Neural crest cell (in vitro differentiated cells): Measurements from ENCODE around the gene TFF3. TPM values are rescaled to one million over a fixed set of nuclear protein-coding genes. Genes with fewer than 3 reads are reported as not detected.
A peak's percentile ranks its signal among the peaks of the same experiment; 100 is the strongest.

Source experiments
- DNase-seq: peaks from one replicate; pipeline ENCODE4 v3.0.0; 2021; ENCODE audit warnings: low read depth, mixed read lengths, low spot score
- H3K27ac Mint-ChIP-seq: one replicate; pipeline ENCODE4 v1.8.0; 2021; ENCODE audit warnings: mild to moderate bottlenecking, mixed read lengths; ENCODE audit not compliant: unreplicated experiment
- H3K27me3 Mint-ChIP-seq: 2 replicates; pipeline ENCODE4 v1.8.0; 2021; ENCODE audit warnings: low read depth, mild to moderate bottlenecking, mixed read lengths
- H3K36me3 Mint-ChIP-seq: 2 replicates; pipeline ENCODE4 v1.8.0; 2021; ENCODE audit warnings: low read depth, mild to moderate bottlenecking, mixed read lengths
- H3K4me1 Mint-ChIP-seq: 2 replicates; pipeline ENCODE4 v1.8.0; 2021; ENCODE audit warnings: mixed read lengths
- H3K4me3 Mint-ChIP-seq: one replicate; pipeline ENCODE4 v1.8.0; 2021; ENCODE audit warnings: mild to moderate bottlenecking, mixed read lengths
- H3K9me3 Mint-ChIP-seq: 2 replicates; pipeline ENCODE4 v1.8.0; 2021; ENCODE audit warnings: mixed read lengths
- CTCF ChIP-seq: fragments of 200-600 bp; sonication (generic); conservative IDR thresholded peaks from 2 replicates; pipeline ENCODE4 v1.5.0; 2021; ENCODE audit warnings: antibody characterized with exemption, mild to moderate bottlenecking
- total RNA-seq: library from RNA; stranded (reverse); gene quantifications from 2 replicates; pipeline ENCODE4 v1.2.1, GENCODE V29; 2021

Gene TFF3
- total RNA-seq, 1 donor from 2014 or later: not detected

- Mint-ChIP-seq H3K4me3 (no peak overlapping the region), H3K9me3 (peaks cover 4% of the 10 kb centered on the region), H3K4me1 (peaks cover 22% of the 10 kb centered on the region), H3K36me3 (no peaks in the 10 kb centered on the region), H3K27me3 (no peaks in the 10 kb centered on the region), H3K27ac (no peak overlapping the region)
- DNase-seq: no peak
- no peak for TF ChIP-seq CTCF
Measured at GRCh38 chr21:42341776-42342542, 26.8 kb upstream of the TFF3 start.

GRCh38 chr21:42340187-42341050 is 25.2 kb upstream of the TFF3 start:
- DNase-seq: no peak
- H3K4me3 Mint-ChIP-seq: no peak overlapping the region
- no peak overlapping the region for H3K27ac Mint-ChIP-seq
- H3K9me3 Mint-ChIP-seq: peaks cover 4% of the 10 kb centered on the region
- TF ChIP-seq CTCF: no peak
- no peaks in the 10 kb centered on the region for H3K27me3 Mint-ChIP-seq
- peaks cover 30% of the 10 kb centered on the region for H3K4me1 Mint-ChIP-seq
- H3K36me3 Mint-ChIP-seq: no peaks in the 10 kb centered on the region

- H3K36me3 Mint-ChIP-seq: no peaks in the 10 kb centered on the region
- no peak for DNase-seq
- H3K9me3 Mint-ChIP-seq: peaks cover 4% of the 10 kb centered on the region
- no peak overlapping the region for H3K27ac Mint-ChIP-seq
- no peaks in the 10 kb centered on the region for H3K27me3 Mint-ChIP-seq
- H3K4me1 Mint-ChIP-seq: peaks cover 17% of the 10 kb centered on the region
- no peak overlapping the region for H3K4me3 Mint-ChIP-seq
- no peak for TF ChIP-seq CTCF
Measured at GRCh38 chr21:42338729-42339715, 23.8 kb upstream of the TFF3 start.

- peaks cover 4% of the 10 kb centered on the region for H3K9me3 Mint-ChIP-seq
- H3K27ac Mint-ChIP-seq: no peak overlapping the region
- H3K27me3 Mint-ChIP-seq: no peaks in the 10 kb centered on the region
- H3K4me3 Mint-ChIP-seq: no peak overlapping the region
- H3K4me1 Mint-ChIP-seq: peaks cover 17% of the 10 kb centered on the region
- TF ChIP-seq CTCF: peak; percentile 69
- H3K36me3 Mint-ChIP-seq: no peaks in the 10 kb centered on the region
- peak; percentile 65 for DNase-seq
Measured at GRCh38 chr21:42337830-42338728, 22.9 kb upstream of the TFF3 start.
